Stimulated activated CD4-positive, alpha-beta T cell treated with anti-CD3 and anti-CD28 coated beads, Interleukin-1b, Interleukin-23, amount 100 ng/mL, for 24 hours (primary cell): ENCODE data around the gene COQ4.

Experiments
- DNase-seq, 4 experiments: peaks; one replicate each; pipeline ENCODE4 v3.0.0-alpha.2; 2020; ENCODE audit warnings: low read depth in 4 of 4, low spot score in 1 of 4

The COQ4 gene

DNA sequence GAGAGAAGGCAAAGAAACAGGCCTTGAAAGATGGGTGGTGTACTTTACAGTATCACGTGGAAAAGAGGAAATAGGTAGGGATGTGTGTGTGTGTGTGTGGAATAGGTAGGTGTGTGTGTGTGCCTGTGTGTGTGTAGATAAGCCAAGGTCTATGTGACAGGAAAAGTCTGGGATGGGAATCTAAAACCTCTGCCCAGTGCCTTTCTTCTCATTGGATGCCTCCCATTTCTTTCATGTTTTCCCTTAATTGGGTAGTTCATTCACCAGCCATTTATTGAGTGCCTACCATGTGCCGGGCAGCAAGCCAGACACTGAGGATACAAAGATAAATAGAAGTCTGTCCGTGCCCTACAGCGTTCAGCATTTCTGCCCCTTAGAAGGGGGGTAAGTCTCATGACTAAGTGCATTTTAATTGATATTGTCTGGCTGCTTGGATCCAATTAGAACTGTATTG is 49.6 kb downstream of the COQ4 start:
- DNase-seq: no peak

DNA sequence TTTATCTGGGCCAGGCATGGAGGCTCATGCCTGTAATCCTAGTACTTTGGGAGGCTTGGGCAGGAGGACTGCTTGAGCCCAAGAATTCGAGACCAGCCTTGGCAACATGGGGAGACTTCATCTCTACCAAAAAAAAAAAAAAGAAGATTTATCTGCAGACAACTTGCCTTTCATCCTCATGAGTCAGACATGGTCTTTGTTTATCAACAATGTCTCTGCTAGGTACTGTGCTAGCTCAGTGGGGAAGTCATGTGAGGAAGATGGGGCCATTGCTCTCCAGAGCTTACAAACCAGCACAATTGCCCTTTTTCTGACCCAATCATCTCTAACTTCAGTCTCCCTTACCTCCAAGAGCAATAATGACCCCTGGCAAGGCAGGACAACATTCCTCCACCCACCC is 50.1 kb downstream of the COQ4 start:
- no peak for DNase-seq

DNA sequence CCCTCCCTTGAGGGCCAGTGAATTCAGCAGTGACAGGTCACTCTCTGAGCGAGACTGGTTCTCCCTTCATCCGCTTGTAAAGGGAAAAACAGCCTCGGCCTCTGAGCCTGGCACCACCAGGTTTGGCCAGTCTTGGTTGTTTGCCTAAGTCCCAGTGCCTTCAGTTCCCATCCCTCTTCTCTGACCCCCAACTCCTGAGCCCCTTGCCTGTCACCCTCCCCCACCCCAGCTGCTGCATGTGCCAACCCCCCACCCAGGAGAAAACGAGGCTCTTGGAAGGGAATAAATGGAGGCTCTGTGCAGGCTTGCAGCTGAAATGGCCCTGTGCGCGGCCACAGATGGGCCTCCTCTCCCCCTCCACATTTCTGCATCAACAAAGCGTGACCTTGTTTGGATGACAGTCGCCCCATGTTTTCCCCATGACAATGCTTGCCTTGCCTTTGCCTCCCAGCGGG is 51.6 kb downstream of the COQ4 start:
- DNase-seq: no peak

DNA sequence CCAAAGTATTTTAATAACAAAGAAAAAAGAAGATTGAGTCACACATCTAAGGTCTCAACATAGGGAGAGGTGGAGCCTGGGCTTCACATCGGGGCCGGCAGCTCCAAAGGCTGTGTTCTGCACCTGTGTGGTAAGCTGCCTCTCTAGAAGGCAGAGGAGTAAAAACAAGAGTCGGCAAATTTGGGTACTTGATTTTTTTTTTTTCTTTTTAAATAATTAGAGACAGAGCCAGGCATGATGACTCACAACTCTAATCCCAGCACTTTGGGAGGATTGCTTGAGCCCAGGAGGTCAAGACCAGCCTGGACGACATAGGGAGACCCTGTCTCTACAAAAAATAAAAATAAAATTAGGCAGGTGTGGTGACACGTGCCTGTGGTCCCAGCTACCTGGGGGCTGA is 53.2 kb downstream of the COQ4 start:
- DNase-seq: no peak

DNA sequence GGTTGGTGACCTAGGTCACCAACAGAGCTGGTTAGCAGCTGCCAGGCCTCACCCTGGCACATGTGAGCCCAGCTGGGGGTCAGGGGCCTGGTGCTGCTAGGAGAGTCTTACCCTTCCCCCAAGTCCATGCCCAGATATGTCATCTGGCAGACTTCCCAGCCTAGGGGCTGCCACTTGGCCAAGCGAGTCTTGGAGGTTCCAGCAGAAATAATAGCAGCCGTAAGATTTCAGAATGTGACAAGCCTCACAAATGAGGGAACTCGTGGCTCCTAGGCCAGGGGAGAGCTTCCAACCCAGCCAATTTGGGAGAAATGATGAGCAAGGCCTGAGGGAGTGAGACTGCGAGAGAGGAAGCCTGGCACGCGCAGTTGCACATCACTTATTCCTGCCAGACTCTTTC is 59.6 kb downstream of the COQ4 start:
- no peak for DNase-seq

DNA sequence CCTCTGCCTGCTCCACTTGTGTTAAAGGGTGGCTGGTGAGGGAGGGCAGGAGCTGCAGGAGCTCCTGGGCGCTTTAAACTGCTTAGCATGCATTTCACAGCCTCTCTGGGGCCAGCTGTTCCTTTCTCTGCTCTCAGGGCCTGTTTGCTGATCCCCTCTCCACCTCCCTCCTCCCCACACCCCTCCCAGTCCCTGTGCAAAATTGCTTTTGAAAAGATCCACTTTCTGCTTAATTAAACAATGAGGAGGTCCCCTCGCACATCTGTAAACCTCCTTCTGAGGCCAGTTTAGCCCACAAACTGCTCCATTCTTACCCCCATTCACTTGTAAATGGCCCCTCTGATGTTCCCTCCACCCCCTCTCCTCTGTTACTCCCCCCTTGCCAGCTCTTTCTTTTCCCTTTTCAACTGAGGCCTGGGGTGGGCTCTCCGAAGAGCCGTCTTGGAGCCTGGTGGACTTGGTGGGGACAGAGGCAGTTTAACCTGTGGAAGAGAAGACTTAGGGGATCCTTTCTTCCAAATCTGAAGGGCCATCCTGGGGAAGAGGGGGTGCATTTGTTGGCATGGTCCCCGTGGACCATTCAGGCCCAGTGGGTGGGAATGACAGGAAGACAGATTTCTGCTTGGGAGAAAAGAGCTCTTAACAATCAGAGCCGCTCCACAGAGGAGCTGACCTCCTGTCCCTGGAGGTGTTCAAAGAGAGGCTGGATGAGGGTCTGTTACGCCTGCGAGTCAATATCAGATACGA is 60.5 kb downstream of the COQ4 start:
- no peak for DNase-seq
